GM12891 (cell line): ENCODE measurements around the gene TIMP2.

Source experiments
- POLR2A ChIP-seq: IDR thresholded peaks from 2 replicates; pipeline ENCODE4 v1.6.1; 2011; ENCODE audit warnings: low read depth, low read length, control low read depth
- POLR2AphosphoS5 ChIP-seq: IDR thresholded peaks from 2 replicates; pipeline ENCODE4 v1.6.1; 2011; ENCODE audit warnings: low read depth, low read length, control low read depth
- SPI1 ChIP-seq: IDR thresholded peaks from 2 replicates; pipeline ENCODE4 v1.6.1; 2011; ENCODE audit warnings: low read depth, low read length, control low read depth
- TAF1 ChIP-seq: IDR thresholded peaks from 2 replicates; pipeline ENCODE4 v1.6.1; 2011; ENCODE audit warnings: low read depth, low read length, control low read depth

GRCh38 chr17:78864117-78864516, 61.1 kb downstream of the TIMP2 start:
- TF ChIP-seq POLR2A (no peak), SPI1 (no peak), POLR2AphosphoS5 (no peak), TAF1 (no peak)
